GM19452 (cell line): ENCODE data around the gene SRC.
"Not testable (repeated sequence)": the region's sequence is repeated elsewhere in the genome, so short reads cannot be mapped to it uniquely, and the experiment has no call there.

Experiments used
- ATAC-seq: cut with Tn5 transposase; IDR thresholded peaks from one replicate; pipeline ENCODE4 v1.9.1; 2021; ENCODE audit not compliant: unreplicated experiment

SRC gene

DNA sequence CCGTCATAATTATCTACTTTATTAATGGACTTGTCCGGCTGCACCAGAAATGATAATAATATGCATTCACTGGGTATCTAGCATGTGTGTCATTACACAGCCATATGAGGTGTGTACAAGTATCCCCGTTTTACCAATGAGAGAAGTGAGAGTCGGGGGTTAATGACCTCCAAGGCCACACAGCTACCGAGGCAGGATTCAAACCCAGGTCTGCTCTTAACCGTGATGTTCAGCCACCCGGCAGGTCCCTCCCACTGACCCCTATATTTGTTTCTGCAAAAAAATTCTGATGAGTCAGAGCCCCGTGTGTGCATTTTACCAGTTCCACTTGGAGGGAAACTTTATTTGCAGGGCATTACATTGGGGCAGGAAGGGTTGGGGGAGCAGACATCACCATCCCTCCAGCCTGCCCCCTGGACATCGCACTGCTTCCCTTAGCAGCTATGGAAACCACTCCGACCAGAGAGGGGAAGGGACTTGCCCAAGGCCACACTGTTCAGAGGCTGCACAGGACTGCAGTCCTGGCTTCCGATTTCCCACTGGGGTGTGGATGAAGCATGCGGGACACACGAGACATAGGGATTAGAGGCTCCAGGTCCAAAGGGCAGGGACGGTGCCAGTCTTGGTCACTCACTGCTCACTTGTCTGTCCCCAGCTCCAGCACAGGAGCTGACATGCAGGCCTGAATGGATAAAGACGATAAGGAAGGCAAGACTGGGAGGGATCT lies 10.1 kb upstream of the SRC start:
- ATAC-seq = no peak

DNA sequence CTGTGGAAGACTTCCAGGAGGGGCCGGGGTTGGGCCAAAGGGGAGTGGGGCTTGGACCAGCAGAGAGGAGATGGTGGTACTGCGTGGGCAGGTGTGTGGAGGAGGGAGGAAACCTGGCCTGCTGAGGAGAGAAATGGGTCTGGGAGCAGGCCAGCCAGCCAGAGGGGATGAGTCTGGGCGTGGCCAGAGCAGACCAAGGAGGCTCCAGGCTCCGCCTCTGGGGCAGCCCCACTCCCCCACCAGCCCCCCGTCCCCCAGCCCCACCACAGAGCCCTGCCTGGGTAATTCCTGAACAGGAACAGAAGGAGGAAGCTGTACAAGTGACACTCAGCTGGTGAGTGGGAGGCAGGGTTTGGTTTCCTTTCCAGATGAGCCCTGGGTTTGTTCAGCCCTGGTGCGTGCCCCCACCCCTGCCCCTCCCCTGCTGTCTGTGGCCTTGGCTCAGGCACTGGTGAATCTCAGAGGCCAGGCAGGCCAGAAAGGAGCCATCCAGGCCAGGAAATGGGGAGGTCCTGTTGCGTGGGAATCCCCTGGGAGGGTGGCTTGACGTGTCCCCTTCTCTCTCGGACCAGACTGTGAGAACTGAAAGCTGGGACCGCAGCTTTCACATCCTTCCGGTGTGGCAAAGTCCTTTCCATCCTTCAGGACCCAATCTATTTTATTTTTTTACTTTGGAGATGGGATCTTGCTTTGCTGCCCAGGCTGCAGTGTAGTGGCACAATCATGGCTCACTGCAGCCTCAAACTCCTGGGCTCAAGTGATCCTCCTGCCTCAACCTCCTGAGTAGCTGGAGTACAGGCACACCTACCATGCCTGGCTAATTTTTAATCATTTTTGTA lies 9.4 kb upstream of the SRC start:
- ATAC-seq = peak; percentile 75

DNA sequence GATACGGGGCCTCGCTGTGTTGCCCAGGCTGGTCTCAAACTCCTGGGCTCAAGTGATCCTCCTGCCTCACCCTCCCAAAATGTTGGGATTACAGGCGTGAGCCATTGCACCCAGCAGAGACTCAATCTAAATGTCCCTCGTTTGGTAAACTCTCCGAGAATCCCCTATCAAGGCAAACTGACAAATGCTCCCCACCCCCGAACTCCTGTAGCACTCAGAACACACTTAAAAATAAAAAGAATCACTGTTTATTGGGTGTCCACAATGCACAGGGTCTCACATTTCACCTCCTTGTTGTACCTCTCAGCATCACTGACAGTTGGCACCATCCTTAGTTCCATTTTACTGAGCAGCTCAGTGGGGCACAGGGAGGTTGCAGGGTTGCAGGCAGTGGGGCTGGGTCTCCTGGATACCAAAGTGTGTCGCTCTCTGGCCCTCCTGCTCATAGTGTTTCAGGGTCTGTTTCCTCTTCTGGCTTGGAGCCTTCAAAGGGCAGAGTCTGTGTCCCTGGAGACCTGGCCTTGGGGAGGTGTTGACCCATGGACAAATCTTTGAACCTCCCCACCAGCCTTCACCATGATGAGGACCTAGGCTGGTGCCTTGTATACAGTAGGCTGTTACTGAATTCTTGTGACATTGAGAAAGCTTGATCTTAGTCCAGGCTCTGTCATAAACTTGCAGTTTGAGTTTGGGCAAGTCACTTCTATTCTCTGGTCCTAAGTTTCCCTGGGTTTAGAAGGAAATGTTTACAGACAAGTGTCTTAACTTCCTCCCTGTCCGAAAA lies 8.5 kb upstream of the SRC start:
- ATAC-seq = peak; percentile 31

DNA sequence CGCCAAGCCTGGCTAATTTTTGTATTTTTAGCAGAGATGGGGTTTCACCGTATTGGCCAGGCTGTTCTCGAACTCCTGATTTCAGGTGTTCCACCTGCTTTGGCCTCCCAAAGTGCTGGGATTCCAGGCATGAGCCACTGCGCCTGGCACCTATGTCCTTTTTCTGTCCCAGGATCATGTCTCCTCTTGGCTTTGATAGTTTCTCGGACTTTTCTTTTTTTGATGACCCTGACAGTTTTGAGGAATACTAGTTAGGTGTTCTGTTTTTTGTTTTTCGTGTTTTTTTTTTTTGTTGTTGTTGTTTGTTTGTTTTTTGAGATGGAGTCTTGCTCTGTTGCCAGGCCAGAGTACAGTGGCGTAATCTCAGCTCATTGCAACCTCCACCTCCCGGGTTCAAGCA lies 7.6 kb upstream of the SRC start:
- ATAC-seq = not testable (repeated sequence)

DNA sequence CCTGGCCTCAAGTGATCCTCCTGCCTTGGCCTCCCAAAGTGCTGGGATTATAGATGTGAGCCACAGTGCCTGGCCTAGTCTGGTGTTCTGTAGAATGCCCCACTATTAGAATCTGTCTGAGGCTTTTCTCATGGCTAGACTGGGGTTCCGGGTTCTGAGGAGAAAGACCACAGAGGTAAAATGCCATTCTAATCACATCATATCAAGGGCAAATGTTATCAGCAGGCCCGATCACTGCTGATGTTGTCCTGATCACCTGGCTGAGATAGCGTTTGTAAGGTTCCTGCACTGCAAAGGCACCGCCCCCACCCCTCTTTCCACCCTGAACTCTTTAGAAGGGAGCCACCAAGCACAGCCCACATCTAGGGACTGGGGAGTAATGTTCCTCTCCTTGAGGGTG lies 6.7 kb upstream of the SRC start:
- no peak for ATAC-seq

DNA sequence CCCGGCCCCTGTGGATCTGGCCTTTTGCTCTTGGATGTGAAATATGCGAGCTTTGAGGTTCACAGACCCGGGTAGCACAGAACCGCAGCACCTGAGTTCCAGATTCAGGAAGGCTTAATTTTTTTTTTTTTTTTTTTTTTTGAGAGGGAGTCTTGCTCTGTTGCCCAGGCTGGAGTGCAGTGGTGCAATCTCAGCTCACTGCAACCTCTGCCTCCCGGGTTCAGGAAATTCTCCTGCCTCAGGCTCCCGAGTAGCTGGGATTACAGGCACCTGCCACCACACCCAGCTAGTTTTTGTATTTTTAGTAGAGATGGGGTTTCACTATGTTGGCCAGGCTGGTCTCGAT lies 6.2 kb upstream of the SRC start:
- ATAC-seq = not testable (repeated sequence)

DNA sequence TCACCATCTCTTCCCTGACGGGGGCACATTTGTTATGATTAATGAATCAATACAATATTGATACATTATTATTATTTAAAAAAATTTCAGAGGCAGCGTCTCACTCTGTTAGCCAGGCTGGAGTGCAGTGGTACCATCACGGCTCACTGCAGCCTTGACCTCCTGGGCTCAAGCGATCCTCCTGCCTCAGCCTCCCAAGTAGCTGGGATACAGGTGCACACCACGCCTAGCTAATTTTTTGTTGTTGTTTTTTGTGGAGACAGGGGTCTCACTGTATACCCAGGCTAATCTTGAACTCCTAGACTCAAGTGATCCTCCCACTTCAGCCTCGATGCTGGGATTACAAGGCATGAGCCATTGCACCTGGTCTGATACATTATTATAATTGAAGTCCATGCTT lies 4.9 kb upstream of the SRC start:
- no peak for ATAC-seq

DNA sequence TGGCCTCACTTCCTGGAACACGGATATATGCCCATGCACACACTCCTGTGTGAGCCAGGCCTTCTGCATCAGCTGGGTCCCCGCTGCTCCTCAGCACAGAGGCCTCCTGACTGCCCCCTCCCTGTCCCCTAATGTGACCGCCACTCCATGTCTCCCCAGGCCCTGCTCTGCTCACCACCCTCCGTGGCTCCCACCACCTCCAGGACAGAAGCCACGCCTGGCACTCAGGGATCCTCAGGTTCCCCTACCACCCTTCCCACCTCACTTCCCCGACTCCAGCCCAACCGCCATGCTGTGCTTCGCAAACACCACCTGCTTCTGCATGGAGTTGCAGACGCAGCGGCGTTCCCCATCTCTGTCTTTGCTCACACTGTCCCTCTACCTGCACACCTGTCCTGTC lies 4.3 kb upstream of the SRC start:
- no peak for ATAC-seq

DNA sequence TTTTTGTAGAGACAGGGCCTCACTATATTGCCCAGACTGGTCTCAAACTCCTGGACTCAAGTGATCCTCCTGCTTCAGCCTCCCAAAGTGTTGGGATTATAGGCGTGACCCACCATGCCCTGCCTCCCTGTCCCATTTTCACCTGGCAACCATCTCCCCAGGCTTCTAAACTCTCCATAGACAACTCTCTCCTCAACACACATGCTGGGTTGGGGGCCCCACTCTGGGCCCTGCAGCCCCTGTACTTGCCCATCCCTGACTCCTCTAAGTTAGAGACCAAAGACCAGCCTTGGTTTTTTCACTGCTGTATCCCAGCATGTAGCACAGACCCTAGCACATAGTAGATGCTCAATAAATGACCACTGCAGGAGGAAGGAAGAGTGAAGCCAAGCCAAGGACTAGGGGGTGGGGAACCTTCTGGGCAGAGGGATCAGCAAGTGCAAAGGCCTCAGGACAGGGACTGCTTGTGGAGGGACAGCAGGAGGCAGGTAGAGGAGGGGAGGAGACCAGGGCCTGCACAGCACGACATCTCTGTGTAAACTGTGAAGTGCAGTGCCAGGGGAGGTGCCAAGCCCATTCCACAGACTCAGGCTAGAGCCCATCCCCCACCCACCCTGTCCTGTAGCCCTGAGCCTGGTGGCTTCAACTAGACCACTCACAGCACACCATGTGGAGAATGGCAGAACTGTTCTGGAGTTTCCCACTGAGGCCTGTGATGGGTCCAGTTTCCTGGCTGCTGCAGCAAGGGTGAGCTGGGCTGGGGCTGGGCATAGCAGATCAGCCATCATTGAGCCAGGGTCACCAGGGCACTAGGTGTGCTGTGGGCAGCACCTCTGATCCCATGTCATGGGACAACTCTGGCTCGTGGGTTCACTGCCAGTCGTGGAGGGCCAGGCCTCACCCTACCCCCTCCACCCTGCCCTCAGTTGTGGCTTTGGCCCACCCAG lies 3.4 kb upstream of the SRC start:
- ATAC-seq = no peak

DNA sequence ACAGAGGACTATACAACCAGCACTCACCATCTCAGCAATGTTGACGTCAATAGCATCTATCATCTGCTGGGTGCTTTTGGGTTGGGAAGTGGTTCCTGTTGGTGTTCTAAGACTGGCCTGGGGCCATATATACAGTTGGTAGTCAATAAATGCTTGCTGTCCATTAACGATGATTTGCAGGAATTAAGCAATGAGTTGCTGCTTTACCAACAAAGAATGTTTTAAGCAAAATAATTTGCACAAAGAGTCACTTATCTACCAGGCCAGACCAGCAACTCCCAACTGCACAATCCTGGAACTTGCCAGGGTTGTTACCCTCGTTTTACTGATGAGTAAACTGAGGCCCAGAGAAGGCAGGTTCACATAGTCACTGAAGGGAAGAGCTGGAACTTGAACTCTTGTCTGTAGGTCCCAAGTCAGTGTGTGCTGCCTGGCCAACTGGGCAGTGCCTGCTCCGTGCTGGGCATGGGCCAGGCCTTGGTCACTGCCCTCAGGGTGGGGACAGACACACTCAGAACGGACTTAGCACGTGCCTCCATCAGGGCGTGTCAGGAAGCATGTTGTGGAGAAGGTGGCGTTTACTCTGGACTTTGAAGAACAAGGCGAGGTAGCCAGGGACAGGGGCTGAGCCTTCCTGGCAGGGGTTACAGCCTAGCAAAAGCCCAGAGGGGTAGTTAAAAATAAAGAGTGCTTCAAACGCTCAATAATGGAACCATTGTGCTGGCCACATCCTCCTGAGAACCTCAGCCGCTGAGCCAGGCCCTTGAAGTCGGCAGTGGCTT lies 2.5 kb upstream of the SRC start:
- no peak for ATAC-seq

DNA sequence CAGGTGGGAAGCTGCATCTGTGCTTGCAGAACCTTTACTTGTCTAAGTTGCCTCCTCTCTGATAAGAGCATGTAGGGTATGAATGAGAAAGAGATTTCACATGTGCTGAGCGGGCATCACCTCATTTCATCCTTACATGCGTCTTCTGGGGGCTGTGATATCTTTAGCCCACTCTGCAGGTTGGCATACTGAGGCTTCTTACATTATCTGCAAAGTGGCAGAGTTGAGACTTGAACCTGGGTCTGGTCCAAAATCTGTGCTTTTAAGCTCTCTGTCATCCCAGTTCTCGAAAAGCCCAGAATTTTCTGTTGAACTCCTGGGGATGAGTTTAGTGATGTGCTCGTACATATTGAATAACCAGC lies 2.0 kb upstream of the SRC start:
- ATAC-seq = no peak

DNA sequence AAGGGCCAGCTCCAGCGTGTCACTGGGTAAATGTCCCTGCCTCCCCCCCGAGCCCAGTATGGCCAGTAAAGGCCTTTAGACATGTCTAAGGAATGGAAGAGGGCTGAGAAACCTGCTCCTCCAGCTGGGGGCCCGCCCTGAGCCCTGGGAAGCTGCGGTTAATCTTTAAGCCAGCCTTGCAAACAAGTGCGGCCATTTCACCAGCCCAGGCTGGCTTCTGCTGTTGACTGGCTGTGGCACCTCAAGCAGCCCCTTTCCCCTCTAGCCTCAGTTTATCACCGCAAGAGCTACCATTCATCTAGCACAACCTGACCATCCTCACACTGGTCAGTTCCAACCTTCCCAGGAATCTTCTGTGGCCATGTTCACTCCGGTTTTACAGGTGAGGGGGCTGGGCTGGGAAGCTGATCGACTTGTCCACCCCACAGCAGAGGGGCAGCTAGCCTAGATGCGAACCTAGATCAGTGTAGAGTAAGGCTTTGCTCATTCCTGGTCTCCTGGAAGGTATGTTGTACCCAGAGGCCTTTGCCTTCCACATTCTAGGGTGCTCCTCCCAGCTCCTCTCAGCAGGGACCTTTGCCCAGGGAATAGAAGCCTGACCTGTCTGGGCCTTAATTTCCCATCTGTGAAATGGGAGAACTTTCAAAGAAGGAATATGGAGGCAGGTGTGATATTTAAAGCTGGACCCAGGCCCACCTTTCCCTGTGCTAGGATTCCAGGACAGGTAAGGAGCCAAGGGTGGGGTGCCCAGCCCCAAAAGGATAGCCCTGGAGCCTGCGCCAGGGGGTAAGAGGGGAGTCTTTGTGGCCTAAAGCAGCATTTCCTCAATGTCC lies 1.2 kb upstream of the SRC start:
- ATAC-seq = no peak

DNA sequence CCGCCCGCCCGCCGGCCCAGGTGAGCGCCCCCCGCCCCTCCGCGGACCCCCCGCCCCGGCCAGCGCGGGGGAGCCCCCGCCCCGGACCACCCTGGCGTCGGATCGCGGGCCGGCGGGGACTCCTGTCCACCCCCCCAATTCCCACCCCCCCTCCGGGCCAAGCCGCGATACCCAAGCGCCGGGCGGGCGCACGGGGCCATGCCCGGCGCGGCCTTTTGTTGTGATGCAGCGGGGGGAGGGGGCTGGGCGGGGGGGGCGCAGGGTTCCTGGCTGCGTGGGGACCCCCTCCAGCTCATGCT lies 245 bp downstream of the SRC start:
- no peak for ATAC-seq

DNA sequence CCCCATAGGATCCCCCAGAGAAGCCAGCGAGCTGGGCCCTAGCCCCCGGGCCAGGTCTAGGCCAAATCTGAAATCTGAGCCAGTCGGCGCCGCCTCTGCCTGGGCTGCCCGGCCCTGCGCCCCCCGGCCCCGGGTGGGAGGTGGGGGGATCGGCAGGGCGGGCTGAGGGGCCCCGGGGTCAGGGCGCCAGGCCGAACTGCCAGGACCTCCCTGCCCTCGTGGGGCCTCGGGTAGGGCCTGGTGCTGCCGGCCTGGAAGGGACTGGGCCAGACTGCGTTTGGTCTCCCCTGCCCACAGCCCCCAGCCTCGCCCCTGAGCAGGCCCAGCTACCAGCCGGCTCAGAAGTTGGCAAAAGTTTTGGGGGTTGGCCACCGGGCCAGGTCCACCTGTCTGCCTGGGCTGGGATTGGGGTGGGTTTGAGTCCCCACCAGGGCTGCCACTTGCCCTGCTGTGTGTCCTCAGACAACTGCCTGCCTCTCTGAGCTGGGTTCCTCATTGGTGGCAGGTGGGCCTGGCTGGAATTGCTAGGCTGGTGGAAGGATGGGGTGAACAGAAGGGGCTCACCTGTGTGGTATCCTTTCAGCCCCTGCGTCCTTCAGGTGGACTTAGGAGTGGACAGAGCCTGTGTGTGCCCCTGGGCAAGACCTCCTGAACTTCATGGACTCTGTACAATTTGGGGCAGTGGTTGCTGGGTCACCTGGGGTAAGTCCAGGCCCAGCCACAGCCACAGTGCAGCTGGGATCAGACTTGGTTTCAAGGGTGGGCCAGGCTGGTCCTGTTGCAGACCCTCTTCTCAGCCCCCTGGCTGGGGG lies 801 bp downstream of the SRC start:
- no peak for ATAC-seq

DNA sequence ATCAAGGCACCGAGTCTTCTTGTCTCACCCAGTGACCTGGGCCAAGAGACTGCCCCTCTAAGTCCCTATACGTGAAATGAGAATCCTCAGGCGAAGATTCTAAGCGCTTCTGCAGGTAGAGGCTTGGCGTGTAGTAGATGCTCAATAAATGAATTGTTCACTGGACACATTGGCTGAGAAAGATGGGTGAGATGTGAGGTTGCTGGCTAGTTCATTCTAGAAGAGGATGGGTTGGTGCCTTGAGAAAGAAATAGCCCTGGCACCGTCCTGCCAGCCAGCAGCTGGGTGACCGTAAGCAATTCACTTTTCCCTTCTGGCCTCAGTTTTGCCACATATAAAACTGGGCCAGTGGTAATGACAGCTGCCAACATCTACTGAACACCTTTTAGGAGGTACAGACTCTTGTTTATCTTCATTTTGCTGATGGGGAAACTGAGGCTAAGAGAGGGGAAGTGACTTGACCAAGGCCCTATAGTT lies 1.4 kb downstream of the SRC start:
- no peak for ATAC-seq

DNA sequence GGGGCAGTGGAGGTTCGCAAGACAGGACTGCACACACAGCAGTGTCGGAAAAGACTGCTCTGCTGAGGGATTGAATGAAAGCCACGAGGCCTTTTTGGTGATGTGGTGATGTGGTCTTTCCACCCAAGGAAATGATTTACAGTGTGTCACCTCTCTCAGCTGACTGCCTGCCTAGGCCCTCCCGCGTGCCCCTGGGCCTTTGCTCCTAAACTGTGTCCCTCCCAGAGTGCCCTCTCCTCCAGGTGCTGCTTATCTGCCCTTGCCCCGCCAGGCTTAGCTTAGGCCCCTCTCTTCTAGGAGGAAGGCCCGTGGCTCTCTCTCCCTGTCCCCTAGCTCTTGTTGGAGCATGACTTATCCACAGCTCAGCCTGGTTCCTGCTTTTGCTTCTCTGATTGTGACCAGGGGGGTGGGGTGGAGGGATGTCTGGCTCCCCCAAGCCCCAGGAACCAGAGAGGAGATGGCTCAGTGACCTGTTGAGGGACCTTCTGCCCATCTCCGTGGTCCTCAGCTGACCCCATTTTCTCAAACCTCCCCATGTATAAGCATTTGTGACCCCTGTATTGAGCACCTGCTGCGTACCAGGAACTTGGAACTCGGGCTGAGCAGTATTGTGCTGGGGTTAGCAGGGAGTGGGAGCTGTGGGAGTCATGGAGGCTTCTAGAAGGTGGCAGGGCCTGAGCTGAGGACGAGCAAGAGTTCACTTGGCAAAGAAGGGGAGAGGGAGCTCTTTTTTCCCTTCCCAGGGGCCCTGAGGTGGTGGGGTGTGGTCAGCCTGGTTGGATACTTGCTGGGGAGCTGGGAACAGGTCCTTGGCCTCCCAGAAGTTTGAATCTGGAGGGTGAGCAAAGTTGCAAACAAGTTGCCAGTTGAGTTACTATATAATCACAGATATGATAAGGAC lies 2.2 kb downstream of the SRC start:
- no peak for ATAC-seq

DNA sequence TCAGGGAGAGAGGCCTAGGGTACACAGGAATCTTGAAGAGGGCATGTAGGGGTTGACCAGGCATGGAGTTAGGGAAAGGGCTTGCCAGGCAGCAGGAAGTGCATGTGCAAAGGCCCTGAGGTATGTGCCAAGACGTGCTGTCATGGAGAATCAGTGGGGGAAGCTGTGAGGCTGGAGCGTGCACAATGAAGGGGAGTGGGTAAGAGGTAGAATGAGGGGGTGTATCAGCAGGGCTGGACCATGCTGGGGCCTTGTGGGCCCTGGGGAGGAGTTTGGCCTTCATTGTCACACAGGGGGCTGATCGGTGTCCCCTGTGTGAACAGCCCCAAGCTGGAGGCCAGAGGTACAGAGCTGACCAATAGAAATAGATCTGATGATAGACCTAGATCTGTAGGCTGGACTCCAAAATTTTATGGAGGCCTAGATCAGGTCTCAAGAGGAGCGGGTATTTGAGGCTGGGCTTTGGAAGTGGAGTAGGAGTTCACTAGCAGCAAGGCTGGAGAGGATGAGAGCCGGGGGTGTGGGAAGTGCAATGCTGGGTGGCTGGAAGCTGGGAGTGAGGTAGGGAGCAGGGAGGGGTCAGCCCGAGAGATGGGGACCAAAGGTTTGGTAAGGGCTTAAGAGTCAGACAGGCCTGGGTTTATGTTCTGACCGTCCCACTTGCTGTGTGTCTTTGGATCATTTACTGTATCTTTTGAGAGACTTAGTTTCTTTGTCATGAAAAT lies 3.0 kb downstream of the SRC start:
- ATAC-seq = no peak
